Activated naive CD8-positive, alpha-beta T cell treated with anti-CD3 and anti-CD28 coated beads for 36 hours (primary cell): Measurements from ENCODE around the gene PYURF. TPM values are rescaled to one million over a fixed set of nuclear protein-coding genes. Genes with fewer than 3 reads are reported as not detected.
"Not testable (repeated sequence)": the region's sequence is repeated elsewhere in the genome, so short reads cannot be mapped to it uniquely, and the experiment has no call there.

Experiments used
- DNase-seq: peaks from one replicate; pipeline ENCODE4 v3.0.0; 2021
- H3K27ac Mint-ChIP-seq: one replicate; pipeline ENCODE4 v1.8.0; 2022; ENCODE audit warnings: mild to moderate bottlenecking, moderate library complexity, mixed read lengths
- H3K27me3 Mint-ChIP-seq: one replicate; pipeline ENCODE4 v1.8.0; 2022; ENCODE audit warnings: mild to moderate bottlenecking, mixed read lengths
- H3K36me3 Mint-ChIP-seq: one replicate; pipeline ENCODE4 v1.8.0; 2021; ENCODE audit warnings: mild to moderate bottlenecking, mixed read lengths
- H3K4me1 Mint-ChIP-seq: one replicate; pipeline ENCODE4 v1.8.0; 2021; ENCODE audit warnings: mixed read lengths
- H3K4me3 Mint-ChIP-seq: one replicate; pipeline ENCODE4 v1.8.0; 2022; ENCODE audit warnings: mild to moderate bottlenecking, moderate library complexity, mixed read lengths
- H3K9me3 Mint-ChIP-seq: one replicate; pipeline ENCODE4 v1.8.0; 2022; ENCODE audit warnings: mixed read lengths
- total RNA-seq, 2 experiments: library from RNA; stranded (reverse); gene quantifications; one replicate each; pipeline ENCODE4 v1.2.3, GENCODE V29; 2021

Gene PYURF, protein sequence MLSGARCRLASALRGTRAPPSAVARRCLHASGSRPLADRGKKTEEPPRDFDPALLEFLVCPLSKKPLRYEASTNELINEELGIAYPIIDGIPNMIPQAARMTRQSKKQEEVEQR
- 10 to 100 TPM; 64.3 to 66.4 TPM for total RNA-seq

DNA sequence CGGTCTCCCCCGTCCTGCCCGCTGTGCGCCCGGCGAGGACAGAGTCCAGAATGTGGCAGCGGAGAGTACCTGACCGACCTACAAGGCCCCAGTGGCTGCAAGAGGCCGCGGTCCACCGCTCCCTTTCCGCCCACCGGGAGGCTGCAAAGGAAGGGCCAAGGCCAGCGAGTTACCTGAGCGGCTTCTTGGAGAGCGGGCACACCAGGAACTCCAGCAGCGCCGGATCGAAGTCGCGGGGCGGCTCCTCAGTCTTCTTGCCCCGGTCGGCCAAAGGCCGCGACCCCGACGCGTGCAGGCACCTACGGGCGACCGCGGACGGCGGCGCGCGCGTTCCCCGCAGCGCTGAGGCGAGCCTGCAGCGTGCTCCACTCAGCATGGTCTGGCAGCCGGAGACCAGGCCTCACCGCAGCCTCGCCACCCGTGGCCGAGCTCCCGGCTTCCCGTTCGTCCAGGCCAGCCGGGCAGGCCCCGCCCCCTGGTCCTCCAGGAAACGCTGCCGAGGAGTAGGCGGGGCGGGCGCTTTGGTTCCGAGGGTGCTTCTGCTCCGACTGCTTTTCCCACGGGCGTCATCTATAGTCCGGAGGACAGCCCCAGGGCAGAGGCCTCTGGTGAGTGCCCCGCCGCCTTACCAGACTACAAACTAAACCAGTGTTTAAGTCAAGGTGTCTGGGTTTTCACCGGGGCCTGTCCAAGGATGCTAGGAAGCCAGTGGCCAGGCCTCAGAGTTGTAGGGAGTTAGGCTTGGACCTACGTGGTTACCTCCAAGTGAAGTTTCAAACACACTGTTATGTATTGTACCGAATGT lies at the start of gene PYURF:
Gene PYURF (minus strand): TSS at position 452 of the 805 bp plus-strand sequence. CDS start 76 bp downstream, at position 376.
- H3K4me1 Mint-ChIP-seq, result peaks cover 36% of the 10 kb centered on the region
- H3K9me3 Mint-ChIP-seq, result no peaks in the 10 kb centered on the region
- peak within 1 kb of the TSS; percentile 92 for H3K27ac Mint-ChIP-seq
- H3K36me3 Mint-ChIP-seq, result peaks cover 6% of the 10 kb centered on the region
- no peaks in the 10 kb centered on the region for H3K27me3 Mint-ChIP-seq
- peak; percentile 85 for DNase-seq
- H3K4me3 Mint-ChIP-seq, result peak within 1 kb of the TSS; percentile 96

DNA sequence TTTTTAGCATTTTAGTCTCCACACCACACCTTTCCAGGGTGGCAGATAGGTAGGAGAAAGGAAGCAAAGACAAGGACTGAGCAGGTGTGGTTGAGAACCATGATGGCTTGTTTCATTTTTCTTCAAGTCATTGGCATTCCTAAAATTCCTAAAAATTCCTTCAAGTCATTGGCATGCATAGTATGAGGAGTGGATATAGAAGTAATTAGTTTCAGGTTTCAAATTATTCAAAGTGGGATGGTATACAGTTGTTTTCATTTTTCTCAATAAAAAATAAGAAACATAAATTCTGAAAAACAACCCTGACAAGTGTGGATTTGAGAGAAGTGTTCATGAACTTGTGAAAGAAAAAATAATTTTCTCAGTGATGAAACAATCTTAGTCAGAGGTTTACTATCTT lies 46.4 kb upstream of the PYURF start:
- Mint-ChIP-seq H3K4me3 (no peak overlapping the region), H3K36me3 (no peaks in the 10 kb centered on the region), H3K4me1 (no peaks in the 10 kb centered on the region), H3K27ac (no peak overlapping the region), H3K27me3 (peaks cover 6% of the 10 kb centered on the region), H3K9me3 (no peaks in the 10 kb centered on the region)
- no peak for DNase-seq

DNA sequence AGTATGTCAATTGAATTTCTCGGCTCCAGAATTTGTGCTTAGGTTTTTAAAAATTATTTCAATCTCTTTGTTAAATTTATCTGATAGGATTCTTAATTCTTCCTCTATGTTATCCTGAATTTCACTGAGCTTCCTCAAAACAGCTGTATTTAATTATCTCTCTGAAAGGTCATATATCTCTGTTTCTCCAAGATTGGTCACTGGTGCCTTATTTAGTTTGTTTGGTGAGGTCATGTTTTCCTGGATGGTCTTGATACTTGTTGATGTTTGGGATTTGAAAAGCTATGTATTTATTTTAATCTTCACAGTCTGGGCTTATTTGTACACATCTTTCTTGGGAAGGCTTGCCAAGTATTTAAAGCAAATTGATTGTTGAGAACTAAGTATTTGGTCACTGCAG lies 44.0 kb upstream of the PYURF start:
- no peaks in the 10 kb centered on the region for H3K4me1 Mint-ChIP-seq
- H3K36me3 Mint-ChIP-seq, result no peaks in the 10 kb centered on the region
- peaks cover 9% of the 10 kb centered on the region for H3K27me3 Mint-ChIP-seq
- no peak overlapping the region for H3K4me3 Mint-ChIP-seq
- no peak overlapping the region for H3K27ac Mint-ChIP-seq
- DNase-seq, result no peak
- H3K9me3 Mint-ChIP-seq, result no peaks in the 10 kb centered on the region

DNA sequence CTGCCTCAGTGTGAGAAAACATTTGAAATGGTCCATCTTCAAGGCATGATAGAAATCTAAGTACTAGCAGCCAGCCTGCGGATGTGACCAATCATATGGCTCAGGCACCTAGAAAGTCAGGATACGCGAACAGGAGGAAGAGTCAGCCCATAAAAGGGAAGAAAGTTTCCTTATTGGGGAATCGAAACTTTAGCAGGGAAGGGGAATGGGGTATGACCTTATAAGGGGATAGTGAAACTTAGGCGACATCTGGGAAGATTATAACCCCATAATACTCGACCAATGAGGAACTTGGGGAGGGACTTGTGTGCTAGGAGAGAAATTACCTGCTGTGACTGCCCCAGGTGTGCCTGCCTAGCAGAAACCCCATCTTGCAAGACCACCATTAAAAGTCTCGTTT lies 26.2 kb upstream of the PYURF start:
- Mint-ChIP-seq H3K36me3 (no peaks in the 10 kb centered on the region), H3K9me3 (no peaks in the 10 kb centered on the region), H3K27me3 (no peaks in the 10 kb centered on the region), H3K4me3 (no peak overlapping the region), H3K27ac (no peak overlapping the region), H3K4me1 (no peaks in the 10 kb centered on the region)
- DNase-seq, result no peak

DNA sequence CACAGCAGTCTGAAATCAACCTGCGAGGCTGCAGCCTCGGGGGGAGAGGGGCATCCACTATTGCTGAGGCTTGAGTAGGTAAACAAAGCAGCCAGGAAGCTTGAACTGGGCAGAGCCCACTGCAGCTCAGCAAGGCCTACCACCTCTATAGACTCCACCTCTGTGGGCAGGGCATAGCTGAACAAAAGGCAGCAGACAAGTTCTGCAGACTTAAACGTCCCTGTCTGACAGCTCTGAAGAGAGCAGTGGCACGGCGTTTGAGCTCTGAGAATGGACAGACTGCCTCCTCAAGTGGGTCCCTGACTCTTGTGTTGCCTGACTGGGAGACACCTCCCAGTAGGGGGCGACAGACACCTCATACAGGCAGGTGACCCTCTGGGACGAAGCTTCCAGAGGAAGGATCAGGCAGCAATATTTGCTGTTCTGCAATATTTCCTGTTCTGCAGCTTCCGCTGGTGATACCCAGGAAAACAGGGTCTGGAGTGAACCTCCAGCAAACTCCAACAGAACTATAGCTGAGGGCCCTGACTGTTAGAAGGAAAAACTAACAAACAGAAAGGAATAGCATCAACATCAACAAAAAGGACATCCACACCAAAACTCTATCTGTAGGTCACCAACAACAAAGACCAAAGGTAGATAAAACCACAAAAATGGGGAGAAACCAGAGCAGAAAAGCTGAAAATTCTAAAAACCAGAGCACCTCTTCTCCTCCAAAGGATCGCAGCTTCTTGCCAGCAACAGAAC lies 15.9 kb upstream of the PYURF start:
- not testable (repeated sequence) for H3K9me3 Mint-ChIP-seq, H3K27me3 Mint-ChIP-seq, H3K4me3 Mint-ChIP-seq, H3K27ac Mint-ChIP-seq, H3K36me3 Mint-ChIP-seq
- peaks cover 15% of the 10 kb centered on the region for H3K4me1 Mint-ChIP-seq
- peak; percentile 74 for DNase-seq

DNA sequence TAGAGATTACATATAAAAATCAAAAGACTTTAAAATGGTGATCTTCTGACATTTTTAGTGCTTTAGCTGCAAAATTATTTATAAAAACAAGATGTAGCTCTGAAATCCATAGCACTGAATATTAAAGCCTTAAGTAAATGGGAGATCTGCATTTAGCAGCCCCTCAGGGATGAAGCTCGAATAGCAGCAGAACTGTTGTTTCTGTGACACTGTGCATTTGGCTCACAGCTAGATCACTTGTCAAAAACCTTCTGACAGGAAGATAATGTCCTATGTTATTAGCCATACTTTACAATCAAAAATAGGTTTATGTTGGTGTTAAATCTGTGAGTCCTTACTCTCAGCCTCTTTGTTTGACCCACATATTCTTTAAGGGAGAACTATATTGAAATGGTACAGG lies 14.1 kb upstream of the PYURF start:
- Mint-ChIP-seq H3K27me3 (no peaks in the 10 kb centered on the region), H3K9me3 (no peaks in the 10 kb centered on the region), H3K4me3 (no peak overlapping the region), H3K4me1 (peaks cover 19% of the 10 kb centered on the region), H3K36me3 (no peaks in the 10 kb centered on the region), H3K27ac (no peak overlapping the region)
- no peak for DNase-seq

DNA sequence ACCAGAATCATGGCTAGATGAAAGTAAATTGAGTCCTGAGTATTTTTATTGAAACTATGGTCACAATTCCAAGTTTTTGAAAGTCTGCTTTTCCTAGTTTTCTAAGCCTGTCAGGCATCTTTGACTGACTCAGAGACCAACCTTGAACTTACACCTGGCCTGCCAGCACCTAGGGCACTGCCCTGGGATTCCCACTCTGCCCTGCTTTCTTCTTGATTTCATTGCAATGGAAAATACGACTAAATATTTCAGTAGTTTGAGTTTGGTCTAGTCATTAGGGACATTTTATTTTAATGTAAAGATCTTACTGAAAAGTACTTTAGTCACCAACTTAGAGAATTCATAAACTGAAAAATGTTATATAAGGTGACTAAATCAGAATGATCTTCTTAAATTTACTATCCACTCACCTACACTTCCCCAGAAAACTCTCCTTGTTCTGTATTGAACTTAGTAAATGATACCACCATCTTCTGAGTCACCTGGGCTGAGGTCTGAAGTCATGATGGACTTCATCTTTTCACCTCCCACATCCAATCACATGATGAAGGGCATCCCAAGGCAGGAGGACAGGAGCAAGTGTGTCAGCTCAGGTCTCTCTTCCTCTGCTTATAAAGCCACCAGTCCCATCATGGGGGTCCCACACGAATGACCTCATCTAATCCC lies 11.6 kb upstream of the PYURF start:
- H3K27me3 Mint-ChIP-seq, result no peaks in the 10 kb centered on the region
- H3K9me3 Mint-ChIP-seq, result no peaks in the 10 kb centered on the region
- H3K27ac Mint-ChIP-seq, result peak overlapping the region; percentile 54
- peaks cover 19% of the 10 kb centered on the region for H3K4me1 Mint-ChIP-seq
- no peak for DNase-seq
- no peak overlapping the region for H3K4me3 Mint-ChIP-seq
- H3K36me3 Mint-ChIP-seq, result no peaks in the 10 kb centered on the region

DNA sequence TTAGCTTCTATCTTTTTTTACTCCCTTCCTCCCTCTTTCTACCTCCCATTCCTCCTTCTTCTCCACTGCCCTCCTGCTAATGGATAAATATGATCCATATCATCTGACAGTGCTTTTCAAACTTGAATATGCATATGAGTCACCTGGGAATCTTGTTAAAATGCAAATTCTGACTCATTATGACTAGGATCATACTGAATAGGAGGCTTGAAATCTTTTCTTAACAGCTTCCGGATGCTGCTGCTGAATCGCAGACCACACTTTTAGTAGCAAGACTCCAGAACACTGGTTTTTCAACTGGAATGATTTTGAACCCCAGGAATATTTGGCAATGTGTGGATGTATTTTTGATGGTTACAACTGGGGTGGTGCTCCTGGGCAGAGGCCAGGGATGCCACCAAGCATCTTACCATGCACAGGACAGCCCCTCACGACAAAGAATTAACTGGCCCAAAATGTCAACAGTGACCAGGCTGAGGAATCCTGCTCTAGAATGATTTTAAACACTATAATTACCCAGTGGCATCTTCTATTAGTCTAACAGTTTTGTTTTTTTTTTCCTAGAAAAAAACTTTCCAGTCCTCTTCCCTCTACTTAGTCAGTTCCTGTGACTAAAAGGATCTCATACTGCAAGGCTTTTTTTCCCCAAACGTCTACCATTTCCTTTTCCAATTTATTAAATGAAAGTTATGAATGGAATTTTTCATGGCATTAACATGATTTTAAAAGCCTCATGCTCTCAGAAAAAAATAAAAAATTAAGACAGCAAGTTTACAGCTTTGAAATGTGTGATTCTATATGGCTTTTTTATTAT lies 10.6 kb upstream of the PYURF start:
- H3K9me3 Mint-ChIP-seq, result no peaks in the 10 kb centered on the region
- H3K36me3 Mint-ChIP-seq, result no peaks in the 10 kb centered on the region

DNA sequence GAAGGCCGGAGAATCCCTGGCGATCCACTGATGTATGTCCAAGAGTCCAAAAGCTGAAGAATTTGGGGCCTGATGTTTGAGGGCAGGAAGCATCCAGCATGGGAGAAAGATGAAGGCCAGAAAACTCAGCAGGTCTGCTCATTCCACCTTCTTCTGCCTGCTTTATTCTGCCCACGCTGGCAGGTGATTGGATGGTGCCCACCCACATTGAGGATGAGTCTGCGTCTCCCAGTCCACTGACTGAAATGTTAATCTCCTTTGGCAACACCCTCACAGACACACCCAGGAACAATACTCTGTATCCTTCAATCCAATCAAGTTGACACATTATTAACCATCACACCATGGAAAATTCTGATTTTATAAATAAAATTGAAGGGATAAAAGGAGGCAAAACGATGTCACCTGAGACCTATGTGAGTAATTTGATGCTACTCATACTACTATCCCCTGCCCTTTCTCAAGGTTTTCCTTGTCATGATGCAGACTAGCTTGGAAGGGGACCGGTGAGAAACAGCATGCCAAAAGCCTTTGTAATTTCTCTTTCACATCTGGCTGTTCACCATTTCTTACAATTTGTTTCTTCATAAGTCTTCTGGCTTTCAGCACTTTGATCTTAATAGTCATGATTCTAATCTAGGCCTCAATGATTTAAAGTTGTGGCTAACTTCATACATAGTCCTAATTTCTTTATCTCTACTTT lies 9.7 kb upstream of the PYURF start:
- no peak overlapping the region for H3K4me3 Mint-ChIP-seq

More for the DNA sequence above, 10.6 kb upstream of the PYURF start:
- peaks cover 14% of the 10 kb centered on the region for H3K4me1 Mint-ChIP-seq
- no peak overlapping the region for H3K4me3 Mint-ChIP-seq
- H3K27ac Mint-ChIP-seq, result peak overlapping the region; percentile 14
- no peaks in the 10 kb centered on the region for H3K27me3 Mint-ChIP-seq
- DNase-seq, result no peak

DNA sequence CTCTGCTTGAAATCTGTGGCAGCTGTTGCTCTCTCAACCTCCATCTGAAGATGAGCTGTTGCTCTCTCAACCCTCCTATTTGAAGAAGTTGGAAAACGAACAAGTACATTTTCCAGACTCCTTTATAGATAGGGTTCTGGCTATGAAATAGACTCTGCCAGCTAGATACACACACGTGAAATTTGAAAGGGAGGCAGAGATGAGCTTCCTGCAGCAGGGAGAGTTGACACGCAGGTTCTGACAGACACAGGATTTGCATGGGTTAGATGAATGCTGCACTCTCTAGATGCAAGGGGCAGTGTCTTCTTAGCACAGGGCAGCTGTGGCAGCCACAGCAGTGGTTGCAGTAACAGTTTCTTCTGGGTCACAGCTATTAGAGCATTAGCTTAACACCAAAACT lies 8.0 kb upstream of the PYURF start:
- Mint-ChIP-seq H3K4me1 (peaks cover 19% of the 10 kb centered on the region), H3K9me3 (no peaks in the 10 kb centered on the region), H3K36me3 (no peaks in the 10 kb centered on the region), H3K27me3 (no peaks in the 10 kb centered on the region), H3K4me3 (no peak overlapping the region), H3K27ac (no peak overlapping the region)
- DNase-seq, result no peak

More for the DNA sequence above, 9.7 kb upstream of the PYURF start:
- no peak for DNase-seq
- peaks cover 14% of the 10 kb centered on the region for H3K4me1 Mint-ChIP-seq
- H3K9me3 Mint-ChIP-seq, result no peaks in the 10 kb centered on the region
- no peak overlapping the region for H3K27ac Mint-ChIP-seq
- no peaks in the 10 kb centered on the region for H3K27me3 Mint-ChIP-seq
- H3K36me3 Mint-ChIP-seq, result no peaks in the 10 kb centered on the region

DNA sequence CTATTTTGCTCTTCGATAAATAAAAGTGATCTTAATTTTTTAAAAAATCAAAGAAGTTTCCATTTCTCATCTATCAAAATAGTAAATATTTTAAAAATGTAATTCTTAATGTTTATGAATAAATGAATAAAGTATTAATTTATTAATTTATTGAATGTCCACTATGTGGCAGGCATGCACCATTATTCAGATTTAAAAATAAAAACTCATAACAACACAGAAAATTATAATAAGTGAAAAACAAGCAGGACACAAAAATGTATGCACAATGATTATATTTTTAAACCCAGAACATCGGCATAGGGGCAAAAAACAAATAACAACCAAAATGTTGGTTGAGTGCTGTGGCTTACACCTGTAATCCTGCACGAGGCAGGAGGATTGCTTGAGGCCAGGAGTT lies 5.3 kb upstream of the PYURF start:
- H3K27ac Mint-ChIP-seq, result no peak overlapping the region
- no peaks in the 10 kb centered on the region for H3K9me3 Mint-ChIP-seq
- no peak overlapping the region for H3K4me3 Mint-ChIP-seq
- no peaks in the 10 kb centered on the region for H3K36me3 Mint-ChIP-seq
- H3K27me3 Mint-ChIP-seq, result no peaks in the 10 kb centered on the region
- DNase-seq, result no peak
- H3K4me1 Mint-ChIP-seq, result peaks cover 20% of the 10 kb centered on the region

DNA sequence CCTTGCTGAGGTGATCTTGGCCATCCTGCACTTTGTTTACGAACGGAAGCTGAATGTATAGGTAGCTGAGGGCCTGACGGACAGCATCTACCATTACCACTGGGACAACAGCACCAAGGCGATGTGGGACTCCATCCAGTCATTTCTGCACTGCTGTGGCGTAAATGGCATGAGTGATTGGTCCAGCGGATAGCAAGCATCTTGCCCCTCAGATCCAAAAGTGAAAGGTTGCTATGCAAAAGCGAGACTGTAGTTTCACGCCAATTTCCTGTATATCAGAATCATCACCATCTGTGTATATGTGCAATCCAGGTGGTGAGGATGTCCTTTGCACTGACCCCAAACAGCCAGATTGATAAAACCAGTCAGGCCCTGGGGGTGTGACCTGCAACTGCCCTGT lies 4.2 kb upstream of the PYURF start:
- Mint-ChIP-seq H3K4me1 (peaks cover 20% of the 10 kb centered on the region), H3K4me3 (no peak overlapping the region), H3K27me3 (no peaks in the 10 kb centered on the region), H3K9me3 (no peaks in the 10 kb centered on the region), H3K27ac (peak overlapping the region; percentile 1), H3K36me3 (no peaks in the 10 kb centered on the region)
- DNase-seq, result no peak

DNA sequence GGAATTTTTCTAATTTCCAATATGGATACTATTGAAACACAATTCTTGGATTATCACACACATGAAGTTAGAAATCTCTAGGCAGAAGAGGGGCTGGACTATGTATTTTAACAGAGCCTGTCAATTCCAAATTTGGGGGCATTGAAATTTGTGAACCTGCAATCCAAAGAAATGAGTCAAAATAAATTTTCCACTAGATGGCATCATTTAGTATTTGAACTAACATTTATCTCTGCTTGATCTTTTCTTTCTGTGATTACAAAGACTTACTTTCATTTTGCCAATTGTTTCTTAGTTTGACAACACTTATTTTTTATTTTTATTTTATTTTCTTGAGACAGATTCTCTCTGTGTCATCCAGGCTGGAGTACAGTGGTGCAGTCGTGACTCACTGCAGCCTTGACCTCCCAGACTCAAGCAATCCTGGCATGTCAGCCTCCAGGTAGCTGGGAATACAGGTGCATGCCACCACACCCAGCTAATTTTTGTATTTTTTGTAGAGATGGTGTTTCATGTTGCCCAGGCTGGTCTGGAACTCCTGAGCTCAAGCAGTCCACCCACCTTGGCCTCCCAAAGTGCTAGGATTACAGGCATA lies 2.7 kb upstream of the PYURF start:
- H3K27me3 Mint-ChIP-seq, result no peaks in the 10 kb centered on the region
- peaks cover 30% of the 10 kb centered on the region for H3K4me1 Mint-ChIP-seq
- no peaks in the 10 kb centered on the region for H3K9me3 Mint-ChIP-seq
- DNase-seq, result no peak
- H3K27ac Mint-ChIP-seq, result no peak overlapping the region
- no peak overlapping the region for H3K4me3 Mint-ChIP-seq
- H3K36me3 Mint-ChIP-seq, result peaks cover 6% of the 10 kb centered on the region

DNA sequence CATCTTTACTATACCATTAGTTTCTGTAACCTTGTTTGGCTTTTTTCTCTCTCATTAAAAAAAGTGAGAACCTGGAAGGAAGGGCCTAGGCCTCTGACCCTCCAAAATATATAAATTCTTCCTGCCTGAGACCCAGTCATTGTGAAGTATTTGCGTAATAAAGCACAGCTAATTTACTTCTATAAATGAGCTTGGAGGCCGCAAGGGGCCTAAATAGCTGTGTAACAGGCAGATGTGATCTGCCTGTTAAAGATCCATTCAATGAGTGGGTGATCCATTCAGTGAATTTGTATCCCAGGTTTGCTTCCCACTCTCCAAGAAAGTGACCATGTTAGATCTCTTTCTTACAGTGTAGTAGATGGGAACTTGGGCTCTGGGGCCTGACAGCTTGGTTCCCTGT lies 595 bp upstream of the PYURF start:
- peak overlapping the region; percentile 96 for H3K4me3 Mint-ChIP-seq
- no peaks in the 10 kb centered on the region for H3K27me3 Mint-ChIP-seq
- no peak for DNase-seq
- H3K36me3 Mint-ChIP-seq, result peaks cover 6% of the 10 kb centered on the region
- peaks cover 36% of the 10 kb centered on the region for H3K4me1 Mint-ChIP-seq
- H3K27ac Mint-ChIP-seq, result peak overlapping the region; percentile 81
- no peaks in the 10 kb centered on the region for H3K9me3 Mint-ChIP-seq
